ENCODE results near the gene NPHP1. TPM values are rescaled to one million over a fixed set of nuclear protein-coding genes. Genes with fewer than 3 reads are reported as not detected.
"Not testable (repeated sequence)": the region's sequence is repeated elsewhere in the genome, so short reads cannot be mapped to it uniquely, and the experiment has no call there.

The NPHP1 gene
- polyA plus RNA-seq, 3 donors, result 14.6 to 17.4 (median 16.1) TPM

- not testable (repeated sequence) for DNase-seq (ENCODE audit: low read depth in 3 of 3, low spot score in 2 of 3)
Measured at GRCh38 chr2:110078104-110078503, 126.7 kb downstream of the NPHP1 start.

GRCh38 chr2:110075896-110076295, 128.9 kb downstream of the NPHP1 start:
- not testable (repeated sequence) for DNase-seq (ENCODE audit: low read depth in 3 of 3, low spot score in 2 of 3)

Other genes starting within 250 kb of the NPHP1 start
- 10 to 100 TPM; 14.2 to 15.5 (median 14.9) TPM for gene MALL, start 89.2 kb downstream of the NPHP1 start, polyA plus RNA-seq (ENCODE audit: insufficient read length in 3 of 3)
- gene MTLN, start 7.5 kb upstream of the NPHP1 start, polyA plus RNA-seq (ENCODE audit: insufficient read length in 3 of 3), result 10 to 100 TPM in 2 of 3 donors, 1 to 10 TPM in 1; 9.1 to 16.9 (median 12.8) TPM